Activated naive CD4-positive, alpha-beta T cell treated with anti-CD3 and anti-CD28 coated beads, Interleukin-2, amount 50 U/mL, for 16 hours (primary cell): ENCODE results near the gene PLEKHG4.

Experiments
- DNase-seq: peaks from one replicate; pipeline ENCODE4 v3.0.0-alpha.2; 2020

Gene PLEKHG4

GRCh38 chr16:67287960-67288359 lies 8.6 kb downstream of the PLEKHG4 start:
- no peak for DNase-seq

GRCh38 chr16:67291461-67291860 lies 12.1 kb downstream of the PLEKHG4 start:
- DNase-seq: no peak

DNA sequence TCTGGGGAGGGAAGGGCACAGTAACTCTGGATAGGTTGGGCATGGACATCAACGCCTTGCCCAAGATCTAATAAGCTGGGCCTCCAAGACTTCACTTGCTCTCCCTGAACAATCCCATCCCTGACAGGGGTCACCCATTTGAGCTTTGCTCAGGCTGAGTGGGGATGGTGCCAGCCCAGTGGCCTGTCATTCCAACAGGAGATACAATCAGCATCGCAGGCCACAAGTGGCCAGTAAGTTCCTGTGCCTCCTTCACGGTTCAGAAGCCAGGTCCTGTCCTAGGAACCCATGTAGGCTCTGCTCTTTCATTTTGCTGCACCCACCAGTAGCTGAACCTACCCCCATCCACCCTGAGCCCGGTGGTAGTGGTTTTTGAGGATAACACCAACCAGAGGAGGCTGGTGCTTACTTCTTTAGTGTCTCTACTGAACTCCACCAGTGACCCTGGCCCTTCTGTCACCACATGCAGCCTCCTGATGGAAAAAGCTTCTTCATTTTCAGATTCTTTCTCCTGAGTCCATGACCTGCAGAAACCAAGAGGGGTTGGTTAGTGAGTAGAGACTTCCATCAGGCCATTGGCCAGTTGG lies 14.9 kb downstream of the PLEKHG4 start:
- no peak for DNase-seq

DNA sequence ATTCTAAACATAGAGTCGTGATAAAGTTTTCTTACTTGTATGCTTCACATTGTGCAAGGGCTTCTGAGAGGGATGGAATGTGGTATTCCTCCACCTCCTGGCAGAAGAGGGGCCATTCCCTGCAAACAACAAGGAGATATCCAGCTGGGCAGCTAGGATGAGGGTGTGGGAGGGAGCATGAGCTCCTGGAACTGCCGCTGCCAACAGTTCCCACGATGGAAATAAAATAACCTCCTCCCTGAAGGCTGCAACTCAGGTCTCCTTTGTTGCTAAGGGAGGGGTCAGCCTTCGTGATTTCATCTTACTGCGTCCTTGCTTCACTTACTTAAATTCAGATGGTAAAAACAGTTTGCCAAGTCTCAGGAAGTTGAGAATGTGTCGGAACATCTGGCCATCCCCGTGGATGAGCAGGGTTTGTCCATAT lies 15.6 kb downstream of the PLEKHG4 start:
- no peak for DNase-seq

DNA sequence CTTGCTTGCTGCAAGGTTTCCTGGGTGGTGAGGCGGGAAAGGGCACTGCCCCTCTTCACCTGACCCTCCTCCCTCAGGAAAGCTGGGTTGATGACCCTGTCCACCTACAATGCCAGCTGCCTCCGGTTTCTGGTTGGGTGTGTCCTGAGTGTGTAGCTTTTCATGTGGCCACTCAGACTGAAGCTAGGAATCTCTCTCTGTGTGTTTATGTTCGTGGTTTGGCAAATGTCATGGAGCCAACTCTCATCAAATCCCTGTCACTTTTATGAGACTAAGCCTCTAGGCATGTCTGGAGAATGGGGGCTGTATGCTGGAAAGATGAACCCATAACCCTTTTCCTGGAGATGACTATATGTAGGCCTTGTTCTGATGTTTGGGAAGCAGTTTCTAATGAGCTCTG lies 17.1 kb downstream of the PLEKHG4 start:
- no peak for DNase-seq

GRCh38 chr16:67298277-67298676 lies 18.9 kb downstream of the PLEKHG4 start:
- DNase-seq: no peak

- no peak for DNase-seq
Measured at GRCh38 chr16:67299269-67299668, 19.9 kb downstream of the PLEKHG4 start.

- DNase-seq: no peak
Measured at GRCh38 chr16:67301080-67301782, 21.9 kb downstream of the PLEKHG4 start.

DNA sequence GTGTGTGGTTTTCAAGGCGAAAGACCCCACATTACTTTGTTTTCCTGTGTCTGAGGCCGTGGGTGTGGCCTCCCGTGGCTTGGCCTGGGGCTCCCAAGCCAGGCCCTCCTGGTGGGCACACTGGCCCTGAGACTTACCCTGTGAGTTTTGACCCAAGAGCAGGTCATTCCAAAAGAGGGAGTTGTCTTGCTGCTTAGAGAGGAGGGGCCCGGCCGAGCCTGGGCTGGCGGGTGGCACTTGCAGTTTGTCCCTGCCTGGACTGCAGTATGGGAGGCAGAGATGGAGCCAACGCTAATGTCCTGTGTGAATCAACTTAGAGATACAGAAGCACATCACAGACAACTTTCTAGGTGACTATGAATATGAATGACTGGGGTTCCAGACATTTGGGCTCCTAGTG lies 22.7 kb downstream of the PLEKHG4 start:
- no peak for DNase-seq

DNA sequence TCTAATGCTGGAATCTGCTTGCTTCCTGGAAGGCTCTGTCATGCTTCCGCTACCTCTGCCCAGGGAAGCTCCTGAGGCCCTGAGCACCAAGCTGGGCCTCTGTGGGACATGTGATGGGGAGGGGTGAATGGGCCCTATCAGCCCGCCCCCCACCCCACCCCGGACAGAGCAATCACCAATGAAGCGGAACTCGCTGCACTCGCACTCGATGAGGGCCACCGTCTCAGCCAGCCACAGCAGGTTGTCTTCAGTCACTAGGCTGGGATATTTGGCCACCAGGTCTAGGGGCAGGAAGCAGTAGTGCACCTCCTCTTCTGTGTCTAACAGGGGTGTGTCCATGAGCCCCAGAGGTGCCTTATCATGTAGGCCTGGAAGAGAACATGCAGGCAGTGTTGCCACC lies 23.6 kb downstream of the PLEKHG4 start:
- no peak for DNase-seq

DNA sequence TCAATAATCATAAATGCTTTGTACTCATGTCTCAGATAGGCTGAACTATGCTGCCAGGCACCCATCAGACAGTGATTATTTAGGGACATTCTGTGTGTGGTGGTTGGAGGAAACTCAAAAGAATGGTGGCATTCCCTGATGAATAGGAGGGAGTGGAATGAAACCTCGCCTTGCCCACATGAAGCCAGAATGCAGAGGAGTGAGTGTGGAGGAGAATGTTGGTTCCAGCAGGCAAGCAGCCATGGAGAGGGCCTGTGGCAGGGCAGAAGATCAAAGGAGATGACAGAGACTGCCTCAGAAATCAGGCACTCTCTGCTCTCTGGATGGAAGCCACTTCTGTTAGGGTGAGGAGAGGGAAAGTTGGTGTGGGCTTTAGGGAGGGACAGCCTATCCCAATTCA lies 24.7 kb downstream of the PLEKHG4 start:
- DNase-seq: no peak

- no peak for DNase-seq
Measured at GRCh38 chr16:67305216-67306071, 26.1 kb downstream of the PLEKHG4 start.

- no peak for DNase-seq
Measured at GRCh38 chr16:67310561-67310960, 31.2 kb downstream of the PLEKHG4 start.

DNA sequence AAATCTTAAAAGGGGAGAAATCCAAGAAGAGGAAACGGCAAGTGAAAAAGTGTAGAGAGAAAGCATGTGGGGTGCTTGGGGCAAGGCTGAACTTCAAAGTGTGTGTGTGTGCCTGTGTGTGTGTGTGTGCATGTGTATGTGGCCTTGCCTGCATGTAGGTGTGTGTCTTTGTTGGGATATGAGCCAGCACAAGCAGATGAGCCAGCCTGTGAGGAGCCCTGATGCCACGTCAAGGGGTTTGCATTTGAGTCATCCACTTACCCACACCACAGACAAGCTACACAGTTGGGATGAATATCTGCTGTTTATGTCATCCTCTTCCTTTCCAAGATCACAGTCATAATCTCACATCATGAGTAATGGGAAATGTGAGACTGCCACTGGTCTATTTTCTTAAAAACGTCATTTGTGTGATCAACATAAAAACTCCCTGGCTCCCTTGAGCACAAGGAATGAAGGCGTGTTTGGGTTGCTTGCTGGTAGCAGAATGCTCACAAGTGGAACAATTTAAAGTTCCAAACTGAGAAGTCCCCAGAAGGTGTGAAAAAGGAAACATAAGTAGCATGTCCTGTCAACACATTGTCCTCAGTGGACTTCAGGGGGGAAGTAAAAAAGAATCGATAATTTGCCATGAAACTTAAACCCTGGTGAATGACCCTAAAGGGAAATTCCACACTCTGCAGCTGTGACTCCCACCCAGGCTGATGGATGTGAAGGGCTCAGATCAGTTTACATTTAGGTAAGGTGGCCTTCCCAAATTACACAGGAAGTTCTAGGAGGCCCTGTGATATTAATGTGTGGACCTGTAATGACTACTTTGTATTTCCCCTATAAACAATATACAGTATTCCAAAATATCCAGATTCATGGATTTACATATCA lies 32.5 kb downstream of the PLEKHG4 start:
- DNase-seq: peak; percentile 87

- DNase-seq: no peak
Measured at GRCh38 chr16:67312719-67313118, 33.4 kb downstream of the PLEKHG4 start.

GRCh38 chr16:67317853-67318252 lies 38.5 kb downstream of the PLEKHG4 start:
- no peak for DNase-seq

DNA sequence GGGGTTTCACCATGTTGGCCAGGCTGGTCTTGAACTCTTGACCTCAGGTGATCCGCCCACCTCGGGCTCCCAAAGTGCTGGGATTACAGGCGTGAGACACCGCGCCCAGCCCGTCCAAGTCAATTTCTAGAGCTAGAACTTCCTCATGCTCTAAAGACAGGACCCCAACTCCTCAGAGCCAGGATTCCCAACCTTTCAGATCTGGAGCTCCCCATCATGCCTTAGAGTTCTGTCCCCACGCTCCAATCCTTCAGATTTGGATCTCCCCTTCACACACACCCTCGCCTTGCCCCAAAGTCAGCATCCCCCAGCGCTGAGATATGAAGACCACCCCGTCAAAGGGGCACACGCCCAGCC lies 46.8 kb downstream of the PLEKHG4 start:
- DNase-seq: no peak

- DNase-seq: peak; percentile 56
Measured at GRCh38 chr16:67326472-67327309, 47.4 kb downstream of the PLEKHG4 start, which contains the start of the genes KCTD19 and LRRC36. Gene KCTD19, minus strand, starts transcription at chr16:67326741. Its CDS starts 34 bp downstream, at chr16:67326707. Gene LRRC36, plus strand, starts transcription at chr16:67326815. Its CDS starts 48 bp downstream, at chr16:67326863.

GRCh38 chr16:67327743-67328142 lies 48.4 kb downstream of the PLEKHG4 start:
- DNase-seq: no peak

DNA sequence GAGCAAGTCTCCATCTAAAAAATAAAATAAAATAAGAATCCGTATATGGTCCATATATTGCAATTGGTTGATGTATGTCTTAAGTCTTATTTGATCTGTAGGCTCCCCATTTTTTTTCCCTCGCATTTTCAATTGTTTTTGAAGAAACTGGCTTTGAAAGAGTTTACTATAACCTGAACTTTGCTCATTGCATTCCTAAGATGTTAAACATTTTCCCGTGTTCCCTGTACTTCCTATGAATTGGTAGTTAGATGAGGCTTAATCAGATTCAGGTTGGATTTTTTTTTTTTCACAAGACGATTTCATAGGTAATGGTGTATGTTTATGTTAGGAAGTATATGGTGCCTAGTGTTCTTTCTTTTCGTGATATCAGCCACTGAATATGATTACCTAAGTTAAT lies 50.6 kb downstream of the PLEKHG4 start:
- DNase-seq: no peak

DNA sequence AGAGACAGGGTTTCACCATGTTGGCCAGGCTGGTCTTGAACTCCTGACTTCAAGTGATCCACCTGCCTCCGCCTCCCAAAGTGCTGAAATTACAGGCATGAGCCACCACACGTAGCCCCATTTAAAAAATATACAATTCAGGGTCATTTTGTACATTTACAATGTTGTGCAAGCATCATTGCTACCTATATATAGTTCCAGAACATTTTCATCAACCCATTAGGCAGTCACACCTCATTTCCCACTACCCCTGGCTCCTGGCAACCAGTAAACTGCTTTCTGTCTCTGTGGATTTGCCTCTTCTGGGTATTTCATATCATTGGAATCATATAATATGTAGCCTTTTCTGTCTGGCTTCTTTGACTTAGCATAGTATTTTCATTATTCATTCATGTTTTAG lies 54.0 kb downstream of the PLEKHG4 start:
- DNase-seq: no peak

GRCh38 chr16:67336116-67336515 lies 56.8 kb downstream of the PLEKHG4 start:
- DNase-seq: no peak
